GM23338 (cell line): ENCODE results near the gene COG2. TPM values are rescaled to one million over a fixed set of nuclear protein-coding genes. Genes with fewer than 3 reads are reported as not detected.

Source experiments
- ATAC-seq: fragments of 200-7000 bp; cut with Tn5 transposase; 3 replicates; pipeline ENCODE4 v1.9.1; 2020
- DNase-seq: peaks from one replicate; pipeline ENCODE4 v3.0.0-alpha.2; 2015; ENCODE audit warnings: low spot score
- H2AFZ ChIP-seq: fragments of 200-600 bp; sonication (generic); 2 replicates; pipeline ENCODE4 v1.8.0; 2016; ENCODE audit warnings: antibody characterized with exemption, mild to moderate bottlenecking, moderate library complexity
- H3F3A ChIP-seq: fragments of 200-600 bp; sonication (generic); replicated peaks from 2 replicates; pipeline ENCODE4 v1.8.0; 2017; ENCODE audit warnings: antibody characterized with exemption, mixed run types, low read depth
- H3K27ac ChIP-seq: fragments of 200-600 bp; sonication (generic); 2 replicates; pipeline ENCODE4 v1.6.1; 2016; ENCODE audit warnings: low read depth
- H3K27me3 ChIP-seq: fragments of 200-600 bp; sonication (generic); 2 replicates; pipeline ENCODE4 v1.8.0; 2016; ENCODE audit warnings: mild to moderate bottlenecking, mixed run types, moderate library complexity; ENCODE audit not compliant: insufficient read depth
- H3K36me3 ChIP-seq: fragments of 200-600 bp; sonication (generic); 2 replicates; pipeline ENCODE4 v1.8.0; 2016; ENCODE audit warnings: mild to moderate bottlenecking; ENCODE audit not compliant: insufficient read depth
- H3K4me1 ChIP-seq: fragments of 200-600 bp; sonication (generic); 2 replicates; pipeline ENCODE4 v1.8.0; 2016; ENCODE audit warnings: mild to moderate bottlenecking, moderate library complexity; ENCODE audit not compliant: insufficient read depth
- H3K4me2 ChIP-seq: fragments of 200-600 bp; sonication (generic); 2 replicates; pipeline ENCODE4 v1.7.1; 2017; ENCODE audit warnings: mixed run types
- H3K4me3 ChIP-seq: fragments of 200-600 bp; sonication (generic); 2 replicates; pipeline ENCODE4 v1.6.1; 2016; ENCODE audit warnings: mixed run types
- H3K79me2 ChIP-seq: fragments of 200-600 bp; sonication (generic); replicated peaks from 2 replicates; pipeline ENCODE4 v1.8.0; 2017; ENCODE audit warnings: mild to moderate bottlenecking; ENCODE audit not compliant: insufficient read depth
- H3K9me2 ChIP-seq: fragments of 200-600 bp; sonication (generic); 2 replicates; pipeline ENCODE4 v1.8.0; 2017; ENCODE audit not compliant: insufficient read depth
- H4K20me1 ChIP-seq: fragments of 200-600 bp; sonication (generic); replicated peaks from 2 replicates; pipeline ENCODE4 v1.8.0; 2017; ENCODE audit warnings: mild to moderate bottlenecking; ENCODE audit not compliant: insufficient read depth
- H3K27ac Mint-ChIP-seq: 2 replicates; pipeline ENCODE4 v1.8.0; 2020; ENCODE audit warnings: inconsistent platforms, mild to moderate bottlenecking, moderate library complexity, mixed read lengths
- H3K27me3 Mint-ChIP-seq: 3 replicates; pipeline ENCODE4 v1.8.0; 2022; ENCODE audit warnings: low read depth, mild to moderate bottlenecking, moderate library complexity, mixed read lengths, inconsistent platforms; ENCODE audit not compliant: insufficient read depth, poor library complexity
- H3K36me3 Mint-ChIP-seq: 3 replicates; pipeline ENCODE4 v1.8.0; 2021; ENCODE audit warnings: low read depth, mild to moderate bottlenecking, inconsistent platforms, moderate library complexity, mixed read lengths
- H3K4me1 Mint-ChIP-seq: 3 replicates; pipeline ENCODE4 v1.8.0; 2020; ENCODE audit warnings: mild to moderate bottlenecking, inconsistent platforms, mixed read lengths
- H3K4me3 Mint-ChIP-seq: 3 replicates; pipeline ENCODE4 v1.8.0; 2021; ENCODE audit warnings: moderate library complexity, mild to moderate bottlenecking, inconsistent platforms, mixed read lengths
- H3K9me3 Mint-ChIP-seq: 3 replicates; pipeline ENCODE4 v1.8.0; 2020; ENCODE audit warnings: moderate library complexity, mild to moderate bottlenecking, inconsistent platforms, mixed read lengths
- CREB1 ChIP-seq: fragments of 250-450 bp; sonication (Bioruptor Pico); IDR thresholded peaks from 2 replicates; pipeline ENCODE4 v1.5.0; 2020; ENCODE audit warnings: low read depth, mild to moderate bottlenecking, moderate library complexity
- CTCF ChIP-seq, 2 experiments: fragments of 200-600 bp in 1 of 2; sonication (generic) in 1 of 2; conservative IDR thresholded peaks; 2 replicates each; pipeline versions ENCODE4 v1.5.1 to v1.6.1; 2016 to 2017; ENCODE audit warnings: antibody characterized with exemption in 2 of 2, low read depth in 2 of 2, mild to moderate bottlenecking in 2 of 2, moderate library complexity in 1 of 2
- ETS1 ChIP-seq: IDR thresholded peaks from 2 replicates; pipeline ENCODE4 v1.6.1; 2016; ENCODE audit warnings: antibody characterized with exemption
- EZH2 ChIP-seq: fragments of 200-600 bp; sonication (generic); IDR thresholded peaks from one replicate; pipeline ENCODE4 v1.8.0; 2017; ENCODE audit warnings: antibody characterized with exemption, mild to moderate bottlenecking, low read depth; ENCODE audit not compliant: unreplicated experiment
- EZH2phosphoT487 ChIP-seq: fragments of 200-600 bp; sonication (generic); IDR thresholded peaks from one replicate; pipeline ENCODE4 v1.8.1; 2018; ENCODE audit warnings: antibody characterized with exemption; ENCODE audit not compliant: unreplicated experiment
- JUNB ChIP-seq: IDR thresholded peaks from one replicate; pipeline ENCODE4 v1.6.1; 2016; ENCODE audit warnings: antibody characterized with exemption; ENCODE audit not compliant: unreplicated experiment
- NANOG ChIP-seq: IDR thresholded peaks from 2 replicates; pipeline ENCODE4 v1.6.1; 2016; ENCODE audit warnings: antibody characterized with exemption, borderline replicate concordance
- STAT1 ChIP-seq: IDR thresholded peaks from one replicate; pipeline ENCODE4 v1.6.1; 2016; ENCODE audit warnings: antibody characterized with exemption; ENCODE audit not compliant: unreplicated experiment
- polyA plus RNA-seq: library from polyadenylated mRNA; unstranded; fragments of >200 nt; fragmentation: Nextera tagmentation; extraction: Ambion mirVana; gene quantifications from 2 replicates; pipeline ENCODE4 v1.2.1, GENCODE V29; 2016
- total RNA-seq: library from RNA; depleted of rRNA; stranded (reverse); fragments of >200 nt; shearing (Covaris generic); gene quantifications from 2 replicates; pipeline ENCODE4 v1.2.3, GENCODE V29; 2014

COG2 gene
- total and polyA plus RNA-seq, 2 experiments from 2014 or later = 35.8 to 38.5 TPM

- Histone ChIP-seq H3K36me3 (no peaks in the 10 kb centered on the region), H3K4me1 (no peaks in the 10 kb centered on the region), H3K4me3 (no peak overlapping the region), H4K20me1 (no peaks in the 10 kb centered on the region), H3K9me2 (no peaks in the 10 kb centered on the region), H3K27me3 (no peaks in the 10 kb centered on the region), H2AFZ (no peak overlapping the region), H3F3A (no peaks in the 10 kb centered on the region), H3K27ac (no peak overlapping the region), H3K79me2 (no peaks in the 10 kb centered on the region), H3K4me2 (no peak overlapping the region)
- TF ChIP-seq JUNB (no peak), ETS1 (no peak), CREB1 (no peak)
- no peak overlapping the region for H3K4me3 Mint-ChIP-seq
- no peak for ATAC-seq
- peaks cover 7% of the 10 kb centered on the region for H3K4me1 Mint-ChIP-seq
- no peak overlapping the region for H3K27ac Mint-ChIP-seq
- H3K27me3 Mint-ChIP-seq = peaks cover 6% of the 10 kb centered on the region
- no peaks in the 10 kb centered on the region for H3K36me3 Mint-ChIP-seq
- no peaks in the 10 kb centered on the region for H3K9me3 Mint-ChIP-seq
- DNase-seq = no peak
Measured at GRCh38 chr1:230700132-230700531, 57.9 kb downstream of the COG2 start.

- no peak overlapping the region for H3K4me2 ChIP-seq
- no peaks in the 10 kb centered on the region for H3F3A ChIP-seq
- Mint-ChIP-seq H3K27ac (no peak overlapping the region), H3K4me1 (peaks cover 7% of the 10 kb centered on the region), H3K9me3 (no peaks in the 10 kb centered on the region), H3K36me3 (no peaks in the 10 kb centered on the region), H3K4me3 (no peak overlapping the region), H3K27me3 (peaks cover 6% of the 10 kb centered on the region)
- H3K27ac ChIP-seq = no peak overlapping the region
- H3K27me3 ChIP-seq = no peaks in the 10 kb centered on the region
- no peaks in the 10 kb centered on the region for H3K36me3 ChIP-seq
- H2AFZ ChIP-seq = no peak overlapping the region
- no peaks in the 10 kb centered on the region for H3K4me1 ChIP-seq
- no peaks in the 10 kb centered on the region for H4K20me1 ChIP-seq
- no peaks in the 10 kb centered on the region for H3K9me2 ChIP-seq
- DNase-seq (no peak), ATAC-seq (no peak)
- no peak for TF ChIP-seq JUNB
- TF ChIP-seq ETS1 = no peak
- TF ChIP-seq EZH2phosphoT487 = no peak
- TF ChIP-seq STAT1 = no peak
- TF ChIP-seq NANOG = no peak
- TF ChIP-seq CTCF (conservative IDR thresholded peaks at IDR 0.05; ENCODE audit: low read depth in 2 of 2) = no peak
- no peak for TF ChIP-seq CREB1
- TF ChIP-seq EZH2 = no peak
- H3K79me2 ChIP-seq = no peaks in the 10 kb centered on the region
- no peak overlapping the region for H3K4me3 ChIP-seq
Measured at GRCh38 chr1:230701434-230701833, 59.2 kb downstream of the COG2 start.
